ENCODE data around the gene MYBPH.

Gene MYBPH

DNA sequence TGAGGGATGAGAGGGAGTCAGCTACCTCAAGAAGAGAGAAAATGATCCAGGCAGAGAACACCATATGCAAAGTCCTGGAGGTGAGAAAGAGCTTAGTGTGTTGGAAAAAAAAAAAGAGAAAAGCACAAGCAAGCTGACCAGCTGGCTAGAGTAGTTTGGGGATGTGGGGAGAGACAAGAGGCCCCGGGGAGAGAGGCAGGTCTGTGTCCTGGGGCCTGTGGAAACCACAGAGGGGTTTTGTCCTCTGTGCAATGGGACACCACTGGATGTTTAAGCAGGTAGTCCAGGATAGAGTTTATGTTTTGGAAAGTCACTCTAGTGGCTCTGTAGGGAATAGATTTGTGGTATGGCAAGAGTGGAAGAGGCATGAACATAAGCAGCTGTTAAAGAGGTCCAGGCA lies 25.3 kb upstream of the MYBPH start:
- no peak for DNase-seq (ENCODE audit: low spot score)

DNA sequence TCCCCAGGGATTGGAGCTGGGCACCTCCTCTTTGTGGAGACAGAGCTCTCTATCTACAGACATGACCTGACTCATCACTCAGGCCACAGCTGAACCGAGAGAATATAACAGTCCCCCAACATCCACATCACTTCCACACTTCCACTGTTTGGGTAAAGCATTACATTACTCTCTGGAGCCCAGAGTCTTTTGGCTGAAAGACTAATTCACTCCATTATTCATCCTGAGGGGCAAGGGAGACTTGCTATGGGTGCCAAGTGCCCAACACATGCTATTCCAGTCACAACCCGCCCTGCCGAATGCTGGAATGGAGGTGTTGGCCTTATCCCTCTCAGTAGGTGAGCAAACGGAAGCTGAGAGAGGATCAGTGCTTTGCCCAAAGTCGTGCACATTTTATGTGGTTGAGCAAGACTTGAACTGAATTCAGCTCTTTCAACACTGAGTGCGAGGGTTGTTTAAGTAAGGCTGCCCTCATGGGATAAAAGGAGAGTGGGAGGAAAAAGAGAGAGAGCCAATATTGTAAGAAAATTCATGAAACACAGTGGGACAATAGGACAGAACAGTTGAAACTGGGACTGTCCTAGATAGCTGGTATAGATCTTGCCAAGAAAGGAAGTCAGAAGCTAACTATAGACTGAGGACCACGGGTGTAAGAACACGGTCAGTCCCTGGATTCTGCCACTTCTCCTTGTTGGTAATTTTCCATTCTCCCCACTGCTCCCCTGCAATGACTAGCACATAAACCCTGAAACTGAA lies 24.4 kb upstream of the MYBPH start:
- DNase-seq (ENCODE audit: low spot score): no peak

DNA sequence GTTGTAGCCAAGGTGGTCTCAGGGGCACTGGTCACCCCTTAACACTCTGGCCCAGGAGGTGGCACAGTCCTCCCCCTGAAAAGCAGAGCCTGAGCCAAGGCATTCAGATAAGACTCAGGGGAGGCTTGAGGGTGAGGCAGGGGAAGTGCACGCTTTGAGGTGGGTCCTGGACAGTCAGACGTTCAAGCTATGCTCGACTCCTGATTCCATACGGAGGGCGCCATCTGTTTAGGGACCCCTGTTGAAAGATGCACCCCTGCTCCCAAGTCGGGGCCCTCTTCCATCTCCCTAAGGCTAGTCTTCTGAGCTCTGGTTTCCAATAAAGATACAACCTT lies 23.8 kb upstream of the MYBPH start:
- DNase-seq (ENCODE audit: low spot score): no peak

DNA sequence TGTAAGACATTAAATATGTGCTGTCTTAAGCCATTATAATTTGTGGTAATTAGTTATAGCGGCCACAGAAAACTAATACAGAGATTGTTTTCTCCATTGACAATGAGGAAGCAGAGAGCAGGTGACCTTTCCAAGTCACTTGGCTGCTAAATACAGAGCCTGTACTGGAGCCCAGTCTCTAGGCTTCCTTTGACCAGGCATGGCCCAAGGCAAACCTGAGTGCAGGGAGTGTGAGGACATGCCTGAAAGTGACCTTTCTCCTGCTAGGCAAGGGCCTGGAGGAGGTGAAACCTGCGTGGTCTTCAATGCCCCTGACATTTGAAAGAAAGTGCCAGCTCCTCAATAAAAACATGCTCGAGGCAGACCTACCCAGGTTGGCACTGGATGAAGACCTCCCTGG lies 23.4 kb upstream of the MYBPH start:
- DNase-seq (ENCODE audit: low spot score): no peak

DNA sequence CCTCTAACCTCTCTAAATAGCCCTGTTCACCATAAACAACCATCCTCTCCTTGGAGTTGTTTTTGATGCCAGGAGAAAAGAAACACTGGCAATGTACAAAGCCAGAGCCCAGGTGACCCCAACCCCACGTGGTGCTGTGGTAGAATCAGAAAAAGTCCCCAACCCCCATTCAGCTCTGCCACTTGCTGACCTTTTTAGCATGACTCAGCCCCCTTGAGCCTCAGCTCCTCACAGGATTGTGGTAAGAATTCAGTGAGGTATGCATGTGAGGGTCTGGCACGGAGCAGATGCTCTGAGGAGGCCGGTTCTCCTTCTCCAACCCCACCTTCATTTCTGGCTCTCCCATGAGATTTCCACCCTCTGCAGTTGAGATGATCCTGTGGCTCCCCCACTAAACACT lies 22.0 kb upstream of the MYBPH start:
- no peak for DNase-seq (ENCODE audit: low spot score)

DNA sequence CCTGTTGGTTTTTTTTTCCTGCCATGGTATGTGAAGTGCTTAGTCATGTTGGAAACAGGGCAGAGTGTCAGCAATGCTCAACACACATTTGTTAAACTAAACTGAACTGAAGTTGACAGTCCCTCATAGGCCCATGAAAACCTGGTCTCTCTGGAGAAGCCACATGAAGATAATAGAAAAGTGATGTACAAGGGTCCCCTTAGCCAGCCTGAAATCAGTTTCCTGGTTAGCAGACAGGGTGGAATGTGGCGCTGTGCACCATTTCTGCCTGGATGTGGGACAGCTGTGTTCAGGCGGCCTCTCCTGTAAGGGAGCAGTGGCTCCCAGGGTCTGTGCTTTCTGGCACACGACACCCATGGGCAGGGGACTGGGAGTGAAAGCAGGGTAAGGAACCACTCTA lies 20.7 kb upstream of the MYBPH start:
- DNase-seq (ENCODE audit: low spot score): no peak

DNA sequence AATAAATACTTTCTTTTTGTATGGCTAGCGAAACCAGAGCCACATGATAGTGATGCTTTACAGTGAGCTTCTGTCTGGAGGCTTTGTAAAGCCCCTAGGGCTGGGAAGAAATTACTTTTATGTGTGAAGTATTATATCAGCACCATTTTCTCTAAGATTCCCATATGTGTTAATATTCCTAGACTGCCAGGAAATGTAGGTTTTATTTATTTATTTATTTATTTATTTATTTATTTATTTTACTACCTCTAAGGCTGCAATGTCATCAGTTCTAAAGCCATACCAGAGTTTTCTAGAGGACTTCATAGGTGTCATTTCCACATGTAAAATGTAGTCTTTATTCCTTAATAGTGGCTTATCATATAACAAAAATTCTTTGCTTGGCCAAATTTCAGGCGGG lies 15.3 kb upstream of the MYBPH start:
- no peak for DNase-seq (ENCODE audit: low spot score)

DNA sequence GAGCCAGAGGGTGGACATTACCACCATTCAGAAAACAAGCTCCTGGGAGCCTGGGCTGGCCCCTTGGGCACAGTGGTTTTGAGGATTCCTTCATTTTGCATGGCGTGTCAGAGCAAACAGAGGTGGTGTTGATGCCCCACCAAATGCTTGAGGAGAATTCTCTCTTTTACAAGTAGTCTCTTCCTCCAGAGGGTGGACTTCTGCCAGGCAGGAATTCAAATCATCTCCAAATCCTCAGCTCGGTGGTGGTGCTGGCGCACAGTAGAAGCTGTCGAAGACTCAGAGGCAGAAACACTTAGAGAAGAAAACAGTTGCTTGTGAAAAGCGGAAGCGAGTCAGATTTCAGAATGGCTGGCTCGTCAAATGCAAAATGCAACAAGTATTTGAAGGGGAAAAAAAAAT lies 14.3 kb upstream of the MYBPH start:
- no peak for DNase-seq (ENCODE audit: low spot score)

DNA sequence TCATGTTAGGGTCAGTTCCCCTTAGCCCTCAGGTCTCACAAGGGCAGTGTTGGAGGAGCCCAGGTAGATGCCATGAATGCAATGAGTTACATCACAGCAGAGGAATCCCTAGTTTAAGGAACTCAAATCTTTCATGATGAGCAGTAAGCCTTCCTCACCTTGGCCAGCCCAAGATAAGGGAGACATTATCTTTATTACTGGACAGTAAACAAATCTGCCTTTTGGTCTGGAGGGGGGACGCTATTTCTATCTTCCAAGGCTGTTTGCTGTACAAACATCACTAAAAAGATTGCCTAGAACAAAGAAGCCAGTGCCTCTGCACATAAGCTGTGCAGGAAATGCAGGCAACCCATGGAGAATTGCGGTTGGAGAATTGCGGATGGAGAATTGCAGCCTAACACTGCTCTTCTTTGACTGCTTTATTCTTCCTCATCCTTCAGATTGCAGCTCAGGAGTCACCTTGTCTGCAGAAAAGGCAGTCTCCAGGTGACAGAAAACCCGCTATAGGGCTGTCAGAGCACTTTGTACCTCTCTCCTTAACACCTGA lies 13.1 kb upstream of the MYBPH start:
- no peak for DNase-seq (ENCODE audit: low spot score)

DNA sequence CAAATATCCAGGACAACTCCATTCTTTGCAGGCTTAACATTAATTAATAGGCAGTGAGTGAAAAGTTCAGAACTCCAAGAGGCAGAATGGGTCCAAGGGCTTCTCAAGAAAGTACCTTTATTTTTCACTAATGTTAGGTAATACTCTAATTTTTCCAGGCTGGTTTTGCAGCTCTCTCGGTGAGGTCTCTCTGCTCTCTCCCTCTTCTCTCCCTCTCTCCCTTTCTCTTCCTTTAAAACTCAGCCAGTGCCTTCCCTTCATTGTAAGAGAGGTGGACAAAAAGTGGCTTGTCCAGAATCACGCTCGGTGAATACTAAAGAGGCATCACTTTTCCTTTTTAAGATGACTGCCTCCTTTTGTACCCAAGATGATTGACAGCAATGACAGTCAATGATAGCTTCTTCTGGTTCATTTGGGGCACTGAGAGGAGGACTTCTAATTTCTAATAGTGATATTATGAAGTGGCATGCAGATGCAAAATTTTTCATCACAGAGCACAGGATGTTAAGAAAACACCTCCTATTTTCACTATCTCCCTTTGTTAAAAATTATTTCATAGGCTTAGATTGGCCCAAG lies 12.2 kb upstream of the MYBPH start:
- peak; percentile 58 for DNase-seq (ENCODE audit: low spot score)

DNA sequence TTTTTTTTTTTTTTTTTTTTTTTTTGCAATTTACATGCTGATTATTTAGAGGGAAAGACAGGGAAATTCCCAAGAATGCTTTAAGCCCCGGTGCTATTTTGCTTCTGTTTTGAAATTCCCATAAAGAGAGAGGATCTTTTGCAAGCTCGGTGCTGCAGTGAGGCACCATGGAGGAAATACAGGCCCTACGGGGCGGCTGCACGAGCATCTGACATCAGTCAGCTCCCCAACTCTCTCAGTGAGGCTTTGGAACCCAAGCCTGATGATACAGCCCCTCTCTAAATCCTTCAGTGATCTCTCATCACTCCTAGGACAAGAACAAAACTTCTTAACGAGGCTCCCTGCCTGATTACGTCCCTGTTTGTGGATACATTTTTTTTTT lies 11.7 kb upstream of the MYBPH start:
- DNase-seq (ENCODE audit: low spot score): no peak

DNA sequence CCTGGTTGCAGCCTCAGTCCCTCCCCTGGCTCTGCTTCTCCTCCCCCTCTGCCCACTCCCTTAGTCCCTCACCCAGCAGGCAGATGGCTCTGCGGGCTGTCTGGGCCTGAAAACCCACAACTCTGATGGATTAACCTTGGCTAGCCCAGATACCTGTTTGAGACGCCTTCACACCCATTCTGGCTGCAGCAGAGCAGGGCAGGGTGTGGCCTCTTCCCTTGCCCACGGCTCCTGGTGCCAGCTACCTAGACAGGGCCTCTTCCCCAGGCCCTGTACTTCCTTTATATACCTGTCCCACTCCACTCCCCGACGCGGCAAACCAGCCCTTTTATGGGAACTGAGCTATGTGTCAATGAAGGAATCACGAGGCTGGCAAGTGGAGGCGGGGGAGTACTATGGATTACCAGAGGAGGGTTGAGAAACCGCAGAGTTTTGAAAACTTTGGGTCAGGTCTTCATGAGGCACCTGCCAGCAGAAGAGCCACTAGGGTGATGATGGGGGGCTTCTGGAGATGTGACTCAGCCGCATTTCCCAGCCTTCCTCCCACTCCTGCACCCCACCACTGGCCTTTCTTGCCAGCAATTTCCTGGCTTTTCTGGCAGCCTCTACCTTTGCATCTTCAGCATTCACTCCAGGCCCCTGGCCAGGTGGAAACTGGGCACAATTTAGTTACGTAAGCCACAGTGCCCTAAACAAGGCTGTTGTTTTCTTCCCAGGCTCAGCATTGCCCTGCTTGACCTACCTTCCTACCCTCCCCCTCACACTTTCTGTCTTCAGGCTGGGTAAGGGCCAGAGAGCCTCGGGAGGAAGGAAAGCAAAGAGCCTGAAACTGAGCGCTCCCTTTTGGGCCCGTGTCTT lies 11.0 kb upstream of the MYBPH start, which contains the start of gene CHI3L1:
CHI3L1 (minus strand) TSS at position 259 of the 858 bp plus-strand sequence; CDS start at position 178, 81 bp downstream.
- peak; percentile 76 for DNase-seq (ENCODE audit: low spot score)

DNA sequence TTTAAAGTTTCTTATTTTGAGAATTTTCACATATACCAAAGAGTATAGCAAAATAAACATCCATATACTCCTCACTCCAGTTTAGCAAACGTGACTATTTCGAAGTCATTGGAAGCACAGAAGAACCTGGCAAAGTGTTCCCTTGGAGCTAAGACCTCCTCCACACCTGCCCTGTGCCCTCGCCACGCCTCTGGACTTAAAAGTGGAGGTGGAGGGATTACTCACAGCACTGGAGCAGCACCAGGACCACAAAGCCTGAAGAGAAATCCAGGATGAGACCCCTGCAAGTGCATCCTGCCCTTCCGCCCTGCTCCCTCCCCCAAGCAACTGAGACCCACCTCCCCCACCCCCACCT lies 10.4 kb upstream of the MYBPH start:
- no peak for DNase-seq (ENCODE audit: low spot score)

DNA sequence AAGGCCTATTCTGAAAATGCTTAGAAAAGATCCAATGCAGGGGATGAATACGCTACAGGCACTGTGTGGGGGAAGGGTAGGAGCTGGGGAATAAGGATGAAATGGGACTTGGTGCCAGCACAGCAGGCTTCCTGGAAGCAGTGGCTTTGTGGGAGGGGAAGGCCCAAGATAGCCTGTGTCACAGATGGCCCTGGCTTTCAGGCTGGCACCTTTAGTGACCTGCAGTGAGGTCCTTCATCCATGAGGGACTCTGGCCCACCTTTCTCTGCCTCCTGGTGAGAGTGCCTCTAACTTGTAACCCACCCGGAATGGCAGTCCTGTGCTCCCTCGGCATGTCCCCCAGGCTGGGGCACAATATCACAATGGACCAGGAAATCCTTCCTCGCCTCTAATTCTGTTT lies 10.0 kb upstream of the MYBPH start:
- DNase-seq (ENCODE audit: low spot score): no peak

DNA sequence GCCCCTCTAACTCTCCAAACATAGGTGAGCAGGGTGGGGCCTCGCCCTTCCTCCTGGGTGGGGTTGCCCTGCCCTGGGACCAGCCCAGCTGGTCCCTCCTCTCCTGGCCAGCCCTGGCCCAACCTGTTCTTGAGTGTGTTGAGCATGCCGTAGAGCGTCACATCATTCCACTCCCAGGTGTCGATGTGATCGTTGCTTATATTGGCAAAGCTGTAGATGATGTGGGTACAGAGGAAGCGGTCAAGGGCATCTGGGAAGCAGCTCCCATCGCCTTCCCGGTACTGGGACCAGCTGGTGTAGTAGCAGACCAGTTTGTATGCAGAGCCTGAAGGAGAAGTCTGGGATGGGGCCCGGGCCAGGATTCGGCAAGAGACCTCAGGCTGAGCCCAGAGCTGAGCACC lies 9.4 kb upstream of the MYBPH start:
- no peak for DNase-seq (ENCODE audit: low spot score)

DNA sequence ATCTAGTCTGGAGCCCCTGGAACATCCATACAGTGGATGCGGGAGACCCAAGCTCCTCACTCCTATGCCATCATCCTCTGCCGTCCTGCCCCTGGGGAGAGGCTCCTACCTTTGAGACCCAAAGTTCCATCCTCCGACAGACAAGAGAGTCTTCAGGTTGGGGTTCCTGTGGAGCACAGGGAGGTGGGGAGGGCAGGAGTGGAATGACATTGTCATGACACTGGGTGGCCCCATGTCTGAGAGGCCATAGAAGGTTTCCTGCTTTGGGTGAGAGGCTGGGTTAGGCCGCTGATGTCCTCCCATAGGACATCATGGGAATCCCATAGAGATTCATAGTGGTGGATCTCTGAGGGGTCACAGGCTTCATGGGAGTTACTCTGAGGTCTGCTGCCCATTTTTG lies 8.8 kb upstream of the MYBPH start:
- no peak for DNase-seq (ENCODE audit: low spot score)

DNA sequence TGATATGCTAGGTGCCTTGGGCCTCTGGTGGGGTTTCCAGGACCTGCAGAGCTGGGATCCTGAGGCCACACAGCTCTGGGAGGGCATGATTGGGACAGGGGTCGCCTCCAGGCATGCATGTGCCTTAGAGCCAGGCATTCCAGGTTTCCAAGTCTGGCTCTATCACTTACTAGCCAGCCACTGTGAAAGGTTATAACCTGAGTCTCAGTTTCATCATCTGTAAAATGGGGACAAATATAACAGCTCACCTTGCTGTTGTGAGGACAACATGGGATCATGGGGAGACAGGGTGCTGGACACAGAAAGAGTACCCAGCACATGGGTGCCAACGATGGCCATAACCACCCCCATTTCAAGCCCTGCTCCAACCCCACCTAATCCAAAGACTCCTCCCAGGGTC lies 8.2 kb upstream of the MYBPH start:
- DNase-seq (ENCODE audit: low spot score): no peak

DNA sequence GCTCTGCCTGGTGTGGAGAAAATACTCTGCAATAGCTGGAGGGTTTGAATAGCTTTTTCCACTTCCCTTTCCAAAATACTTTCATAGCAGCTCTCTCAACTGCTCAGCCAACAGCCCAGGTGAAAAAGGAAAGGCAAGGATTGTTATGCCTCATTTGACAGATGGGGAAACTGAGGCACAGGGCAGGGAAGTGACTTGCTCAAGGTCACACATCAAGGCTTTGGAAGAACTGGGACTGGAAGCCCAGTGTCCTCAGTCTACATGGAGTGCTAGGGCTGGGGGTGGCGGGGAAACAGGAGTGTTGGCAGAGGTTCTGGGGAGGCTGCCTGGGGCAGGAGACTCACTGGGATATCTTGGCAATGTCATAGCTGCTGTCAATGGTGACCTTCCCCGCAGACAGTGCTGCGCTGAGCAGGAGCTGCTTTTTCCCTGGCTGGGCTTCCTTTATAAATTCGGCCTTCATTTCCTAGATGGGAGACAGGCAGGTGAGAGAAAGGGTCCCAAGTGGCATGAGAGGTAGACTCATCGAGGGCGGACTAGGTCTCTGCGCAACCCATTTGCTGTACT lies 6.8 kb upstream of the MYBPH start:
- no peak for DNase-seq (ENCODE audit: low spot score)

DNA sequence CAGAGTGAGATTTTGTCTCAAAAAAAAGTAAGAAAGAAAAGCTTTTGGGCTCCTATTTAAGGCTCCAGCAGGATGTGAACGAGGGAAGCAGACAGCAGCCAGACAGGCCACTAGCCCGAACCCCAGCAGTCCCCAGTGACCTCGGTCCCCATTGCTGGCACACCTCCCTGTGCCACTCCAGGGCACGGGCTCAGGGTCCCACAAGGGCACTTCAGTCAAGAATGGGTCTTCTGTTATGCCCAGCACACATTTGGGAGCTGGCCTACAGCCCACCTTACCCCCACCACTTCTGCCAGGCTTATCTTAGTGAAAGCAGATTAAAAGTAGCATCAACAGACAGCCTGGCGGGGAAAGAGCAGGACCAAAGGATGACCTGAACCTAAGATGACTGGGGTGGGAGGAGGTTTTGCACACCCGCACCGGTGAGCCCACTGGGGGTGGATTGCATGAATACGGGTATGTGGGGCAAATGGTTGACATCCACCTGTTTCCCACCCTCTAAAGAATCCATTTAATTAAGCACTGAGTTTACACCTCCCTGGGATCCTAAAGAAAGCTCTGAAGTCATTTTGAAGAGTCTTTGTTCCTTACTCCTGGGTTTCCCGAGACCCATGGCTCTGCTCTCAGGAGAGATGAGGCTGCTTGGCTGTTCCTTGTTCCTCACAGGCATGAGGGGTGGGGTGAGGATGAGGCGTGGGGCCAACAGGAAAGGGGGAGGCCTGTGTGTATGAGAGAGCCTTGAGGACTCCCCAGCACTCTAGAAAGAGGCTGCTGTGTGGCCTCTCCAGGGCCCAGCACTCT lies 6.2 kb upstream of the MYBPH start:
- DNase-seq (ENCODE audit: low spot score): no peak

DNA sequence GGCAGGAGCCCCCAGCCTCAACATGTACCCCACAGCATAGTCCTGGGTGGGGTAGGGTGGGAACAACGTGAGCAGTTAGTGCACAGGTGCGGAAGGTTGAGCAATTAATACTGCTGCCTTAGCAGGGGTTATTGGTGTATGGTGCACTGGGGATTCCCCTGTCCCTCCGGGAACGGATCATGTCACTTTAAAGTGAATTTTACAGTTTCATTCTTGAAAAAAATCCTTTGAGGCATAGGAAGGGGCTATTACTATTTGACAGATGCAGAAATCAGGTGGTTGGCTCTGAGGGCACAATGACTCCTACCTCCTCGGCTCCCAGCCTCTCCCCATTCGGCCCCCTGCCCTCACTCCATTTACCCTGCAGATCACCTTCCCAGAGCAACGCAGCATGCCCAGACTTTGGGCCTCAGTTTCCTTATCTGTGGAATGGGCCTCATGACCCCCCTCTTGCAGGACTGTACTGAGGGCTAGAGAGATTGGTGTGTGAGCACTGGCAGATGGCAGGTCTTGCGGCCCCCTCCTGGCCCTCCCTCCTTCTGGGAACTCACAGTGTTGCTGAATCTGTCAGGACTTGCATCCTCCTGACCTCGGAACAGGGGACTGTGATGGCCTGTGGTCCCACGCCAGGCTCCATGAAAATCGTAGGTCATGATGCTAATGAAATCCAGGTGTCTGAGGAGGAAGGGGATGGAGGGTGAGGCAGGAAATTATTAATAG lies 5.1 kb upstream of the MYBPH start:
- no peak for DNase-seq (ENCODE audit: low spot score)

DNA sequence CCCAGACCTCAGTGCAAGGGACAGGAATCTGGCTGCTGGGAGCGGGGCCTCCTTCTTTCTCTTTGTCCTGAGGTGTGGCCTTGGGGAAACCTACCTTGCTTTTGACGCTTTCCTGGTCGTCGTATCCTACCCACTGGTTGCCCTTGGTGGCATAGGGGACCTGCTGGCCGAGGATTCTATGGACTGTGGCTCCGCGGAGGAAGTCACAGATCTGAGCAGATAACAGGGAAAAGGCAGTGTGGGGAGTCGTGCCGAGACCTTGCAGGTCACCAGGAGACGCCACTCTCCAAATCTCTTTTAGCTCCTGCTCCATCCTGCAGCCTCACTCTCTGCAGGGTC lies 4.0 kb upstream of the MYBPH start:
- no peak for DNase-seq (ENCODE audit: low spot score)

Data from putamen (tissue), 1 donor.